HepG2 (cell line): ENCODE measurements around the gene COL8A2. TPM values are rescaled to one million over a fixed set of nuclear protein-coding genes. Genes with fewer than 3 reads are reported as not detected.

Source experiments
- ATAC-seq: fragments of 200-7000 bp; cut with Tn5 transposase; 3 replicates; pipeline ENCODE4 v1.9.1; 2020; ENCODE audit warnings: mild to moderate bottlenecking, moderate library complexity
- BruUV-seq: library from RNA; stranded (reverse); fragments of 400-500 nt; replicated peaks from 2 replicates; lab custom pipeline; 2021; lab: Mats Ljungman, UMichigan
- CTCF ChIA-PET: fragments of 300-600 bp; formaldehyde crosslinking; extraction: SDS; loops from one replicate; lab custom pipeline; 2021; ENCODE audit warnings: low total read pairs, inconsistent platforms, low intra/inter-chr PET ratio; lab: Yijun Ruan, JAX
- POLR2A ChIA-PET: fragments of 350-600 bp; sonication (Branson Sonifier 250); formaldehyde crosslinking; loops from one replicate; lab custom pipeline; 2020; ENCODE audit warnings: antibody characterized with exemption, inconsistent platforms; lab: Yijun Ruan, JAX
- DNase-seq: peaks from one replicate; pipeline ENCODE4 v3.0.0-alpha.2; 2015; ENCODE audit warnings: low spot score
- FAIRE-seq: peaks from 3 replicates; lab custom pipeline; 2011; peaks lifted over from hg19 to GRCh38; lab: Jason Lieb, UNC
- H2AFZ ChIP-seq: one replicate; pipeline ENCODE4 v1.6.1; 2011; ENCODE audit warnings: low read length, inconsistent platforms
- H3K27ac ChIP-seq: fragments of 300-600 bp; 3 replicates; pipeline ENCODE4 v1.8.0; 2011; ENCODE audit warnings: mixed run types, mild to moderate bottlenecking, mixed read lengths, low read length, inconsistent platforms; ENCODE audit not compliant: insufficient read depth; ENCODE audit errors: extremely low read length
- H3K27me3 ChIP-seq, 2 experiments: fragments of 200-600 bp in 1 of 2; 2 replicates in 1 of 2; 3 replicates in 1 of 2; pipeline versions ENCODE4 v1.6.0 to v1.8.0; 2011; ENCODE audit warnings: low read length in 2 of 2, mild to moderate bottlenecking in 2 of 2, moderate library complexity in 2 of 2, inconsistent platforms in 1 of 2; ENCODE audit not compliant: insufficient read depth in 2 of 2, control insufficient read depth in 1 of 2
- H3K36me3 ChIP-seq, 2 experiments: fragments of 200-600 bp in 1 of 2; replicated peaks in 1 of 2; 2 replicates in 1 of 2; 3 replicates in 1 of 2; pipeline versions ENCODE4 v1.5.1 to v1.8.0; 2011; ENCODE audit warnings: low read length in 2 of 2, inconsistent platforms in 1 of 2; ENCODE audit not compliant: insufficient read depth in 2 of 2, control insufficient read depth in 1 of 2
- H3K4me1 ChIP-seq: 2 replicates; pipeline ENCODE4 v1.5.1; 2012; ENCODE audit warnings: low read length, inconsistent platforms; ENCODE audit not compliant: insufficient read depth
- H3K4me2 ChIP-seq: 2 replicates; pipeline ENCODE4 v1.6.0; 2011; ENCODE audit warnings: low read depth, low read length, inconsistent platforms
- H3K4me3 ChIP-seq, 3 experiments: fragments of 200-600 bp in 1 of 3; sonication (generic), shearing (Covaris generic) in 1 of 3; replicated peaks in 1 of 3; 2 replicates each; pipeline ENCODE4 v1.5.1; 2011 to 2016; ENCODE audit warnings: low read length in 3 of 3, inconsistent platforms in 2 of 3, low read depth in 2 of 3, mild to moderate bottlenecking in 2 of 3, control low read depth in 1 of 3, mixed read lengths in 1 of 3; ENCODE audit not compliant: insufficient read depth in 1 of 3
- H3K79me2 ChIP-seq: one replicate; pipeline ENCODE4 v1.6.1; 2011; ENCODE audit warnings: low read length, inconsistent platforms; ENCODE audit not compliant: insufficient read depth
- H3K9ac ChIP-seq: 2 replicates; pipeline ENCODE4 v1.6.0; 2011; ENCODE audit warnings: mild to moderate bottlenecking, low read depth, low read length, inconsistent platforms; ENCODE audit not compliant: insufficient read depth
- H3K9me3 ChIP-seq: 2 replicates; pipeline ENCODE4 v1.5.1; 2012; ENCODE audit warnings: mild to moderate bottlenecking, low read length
- H4K20me1 ChIP-seq: 2 replicates; pipeline ENCODE4 v1.6.0; 2011; ENCODE audit warnings: inconsistent platforms, mild to moderate bottlenecking, low read length, moderate library complexity; ENCODE audit not compliant: insufficient read depth
- ETS1 ChIP-seq: sonication (generic); formaldehyde crosslinking; IDR thresholded peaks from 2 replicates; pipeline ENCODE4 v1.4.0; 2020; ENCODE audit warnings: missing genetic modification reagents
- HHEX ChIP-seq: IDR thresholded peaks from 2 replicates; pipeline ENCODE4 v1.6.1; 2016; ENCODE audit warnings: control low read depth
- KLF13 ChIP-seq: sonication (generic); formaldehyde crosslinking; IDR thresholded peaks from 2 replicates; pipeline ENCODE4 v1.4.0; 2020; ENCODE audit warnings: mild to moderate bottlenecking, missing genetic modification reagents
- LRRFIP1 ChIP-seq: sonication (generic); formaldehyde crosslinking; conservative IDR thresholded peaks from 2 replicates; pipeline ENCODE4 v1.4.0; 2020; ENCODE audit warnings: missing genetic modification reagents
- TCF7L2 ChIP-seq: IDR thresholded peaks from 2 replicates; pipeline ENCODE4 v1.6.1; 2011; ENCODE audit warnings: mild to moderate bottlenecking, low read depth, low read length, moderate library complexity
- TOPORS ChIP-seq: sonication (generic); formaldehyde crosslinking; IDR thresholded peaks from 2 replicates; pipeline ENCODE4 v1.8.0; 2023; ENCODE audit warnings: mild to moderate bottlenecking, missing genetic modification reagents
- ZBTB38 ChIP-seq: sonication (generic); formaldehyde crosslinking; IDR thresholded peaks from 2 replicates; pipeline ENCODE4 v1.5.1; 2020; ENCODE audit warnings: mild to moderate bottlenecking, missing genetic modification reagents
- ZC3H4 ChIP-seq: sonication (generic); formaldehyde crosslinking; IDR thresholded peaks from 2 replicates; pipeline ENCODE4 v1.4.0; 2020; ENCODE audit warnings: missing genetic modification reagents, borderline replicate concordance
- ZNF280B ChIP-seq: sonication (generic); formaldehyde crosslinking; IDR thresholded peaks from 2 replicates; pipeline ENCODE4 v1.5.0; 2020; ENCODE audit warnings: missing genetic modification reagents, mild to moderate bottlenecking, borderline replicate concordance
- ZNF574 ChIP-seq: sonication (generic); formaldehyde crosslinking; IDR thresholded peaks from 2 replicates; pipeline ENCODE4 v1.4.0; 2020; ENCODE audit warnings: missing genetic modification reagents
- WGBS: methylation state at CpG from one replicate; pipeline ENCODE4 v1.1.6; 2017; ENCODE audit warnings: low lambda C conversion rate; 5-methylcytosine and 5-hydroxymethylcytosine counted together
- in situ Hi-C: cut with HindIII; loops from 2 replicates; pipeline ENCODE4 v1.10.0; 2017; ENCODE audit warnings: low pct_unique_long_range_greater_than_20kb; ENCODE audit not compliant: extremely low pct_ligation_motif_present
- intact Hi-C: fragments of 100-400 bp; cut with micrococcal nuclease; formaldehyde crosslinking; loops from one replicate; pipeline ENCODE4 v1.10.0; 2022; ENCODE audit not compliant: unreplicated experiment
- polyA plus RNA-seq, 8 experiments: library from polyadenylated mRNA; depleted of rRNA in 3 of 8; stranded (reverse) in 7 of 8; unstranded in 1 of 8; fragments of >200 nt; fragmentation: Illumina TruSeq in 4 of 8; extraction: Trizol in 4 of 8; gene quantifications; 2 replicates each; pipeline versions ENCODE4 v1.2.1 to v1.2.3, GENCODE V29; 2011 to 2016; ENCODE audit warnings: low read depth in 4 of 8, missing spikeins in 1 of 8, mixed read lengths in 1 of 8; ENCODE audit not compliant: insufficient read depth in 1 of 8
- total RNA-seq, 5 experiments: library from RNA; depleted of rRNA; stranded (reverse); fragments of >200 nt; fragmentation: Illumina TruSeq; extraction: Trizol; gene quantifications; 2 replicates each; pipeline ENCODE4 v1.2.3, GENCODE V29; 2016; ENCODE audit warnings: low read depth in 1 of 5
- TF ChIP-seq, protein P1 (sequence below): sonication (generic); formaldehyde crosslinking; IDR thresholded peaks from 2 replicates; pipeline ENCODE4 v1.4.0; 2020; ENCODE audit warnings: mild to moderate bottlenecking, missing genetic modification reagents

COL8A2 gene
- total and polyA plus RNA-seq, 2 of the 13 experiments (the other 11 are each of a cell fraction or from before 2014, with no cell fraction given): 0.13 to 0.24 TPM

- TF ChIP-seq LRRFIP1 (CRISPR knock-in tag) (no peak), KLF13 (CRISPR knock-in tag) (no peak), TCF7L2 (no peak), ZNF280B (CRISPR knock-in tag) (no peak), TOPORS (CRISPR knock-in tag) (no peak)
These were observed 36.8 kb downstream of the COL8A2 start (continued) for GRCh38 chr1:36088265-36088576.

- 0 out of 2 replicates have a peak overlapping the region, but pooled peaks have one; percentile 100 for H3K4me2 ChIP-seq
- H3K9ac ChIP-seq: peak overlapping the region; percentile 81; the same call in 1 of the 2 replicates
- H3K79me2 ChIP-seq: peaks cover 21% of the 10 kb centered on the region
- H2AFZ ChIP-seq: no peak overlapping the region
- peaks cover 24% of the 10 kb centered on the region for H3K4me1 ChIP-seq
- ChIA-PET POLR2A (interaction anchor here (1.8 kb wide), 1 partner anchor 314 kb away, joined by 5 read pairs; no protein-coding TSS in a partner anchor), CTCF (no interaction called here)
- H3K27me3 ChIP-seq: peaks cover 0 to 2% of the 10 kb centered on the region in 2 experiments; a peak in 1 of 5 replicates
- H3K9me3 ChIP-seq: no peaks in the 10 kb centered on the region
- WGBS: 78% methylated on average over 16 of the region's 31 CpGs
- BruUV-seq: no TSS peak
- no peak for ATAC-seq
- peak overlapping the region in 1 of 3 experiments; percentile 96; a peak in 2 of 6 replicates for H3K4me3 ChIP-seq
- H3K27ac ChIP-seq: no peak overlapping the region
- in situ Hi-C loops (no loop called here), intact Hi-C loops (no loop called here)
- H4K20me1 ChIP-seq: no peaks in the 10 kb centered on the region
- peaks cover 10 to 16% of the 10 kb centered on the region in 2 experiments; a peak in 4 of 5 replicates for H3K36me3 ChIP-seq
- FAIRE-seq: no peak
- no peak for DNase-seq
- TF ChIP-seq HHEX (CRISPR knock-in tag): no peak
- no peak for TF ChIP-seq ETS1 (CRISPR knock-in tag)
- peak; percentile 22; the same call in 1 of the 2 replicates for TF ChIP-seq ZBTB38
- 0 out of 2 replicates have a peak, but pooled peaks have one; percentile 38 for TF ChIP-seq ZC3H4 (CRISPR knock-in tag)
- 0 out of 2 replicates have a peak, but pooled peaks have one; percentile 41 for TF ChIP-seq ZNF574 (CRISPR knock-in tag)
- TF ChIP-seq, protein P1, sequence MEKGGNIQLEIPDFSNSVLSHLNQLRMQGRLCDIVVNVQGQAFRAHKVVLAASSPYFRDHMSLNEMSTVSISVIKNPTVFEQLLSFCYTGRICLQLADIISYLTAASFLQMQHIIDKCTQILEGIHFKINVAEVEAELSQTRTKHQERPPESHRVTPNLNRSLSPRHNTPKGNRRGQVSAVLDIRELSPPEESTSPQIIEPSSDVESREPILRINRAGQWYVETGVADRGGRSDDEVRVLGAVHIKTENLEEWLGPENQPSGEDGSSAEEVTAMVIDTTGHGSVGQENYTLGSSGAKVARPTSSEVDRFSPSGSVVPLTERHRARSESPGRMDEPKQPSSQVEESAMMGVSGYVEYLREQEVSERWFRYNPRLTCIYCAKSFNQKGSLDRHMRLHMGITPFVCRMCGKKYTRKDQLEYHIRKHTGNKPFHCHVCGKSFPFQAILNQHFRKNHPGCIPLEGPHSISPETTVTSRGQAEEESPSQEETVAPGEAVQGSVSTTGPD (CRISPR knock-in tag): no peak
These were observed 37.5 kb downstream of the COL8A2 start for GRCh38 chr1:36087233-36088123.
